ENCODE data around the gene OR6K6. TPM values are rescaled to one million over a fixed set of nuclear protein-coding genes. Genes with fewer than 3 reads are reported as not detected.

Gene OR6K6
- total RNA-seq, result not detected

GRCh38 chr1:158754420-158754819 is at the start of gene OR6K6:
OR6K6 (plus strand) TSS chr1:158754720; CDS start chr1:158754888, 168 bp downstream.
- DNase-seq, result no peak

GRCh38 chr1:158706096-158706495 is 48.4 kb upstream of the OR6K6 start:
- no peak for DNase-seq

GRCh38 chr1:158711098-158711497 is 43.4 kb upstream of the OR6K6 start:
- no peak for DNase-seq

GRCh38 chr1:158714754-158715153 is 39.8 kb upstream of the OR6K6 start:
- DNase-seq, result no peak

- DNase-seq, result no peak
Measured at GRCh38 chr1:158716335-158716734, 38.2 kb upstream of the OR6K6 start.

- DNase-seq, result no peak
Measured at GRCh38 chr1:158717344-158717743, 37.2 kb upstream of the OR6K6 start.

- no peak for DNase-seq
Measured at GRCh38 chr1:158719664-158720063, 34.9 kb upstream of the OR6K6 start.

- no peak for DNase-seq
Measured at GRCh38 chr1:158720620-158721019, 33.9 kb upstream of the OR6K6 start, which contains the start of gene OR6K3. OR6K3 (minus strand) TSS chr1:158720720; CDS start chr1:158718115, 2,605 bp downstream.

GRCh38 chr1:158724442-158724841 is 30.1 kb upstream of the OR6K6 start:
- DNase-seq, result no peak

GRCh38 chr1:158728510-158729225 is 25.9 kb upstream of the OR6K6 start:
- DNase-seq, result no peak

GRCh38 chr1:158730453-158730852 is 24.1 kb upstream of the OR6K6 start:
- no peak for DNase-seq

GRCh38 chr1:158731707-158732106 is 22.8 kb upstream of the OR6K6 start:
- no peak for DNase-seq

GRCh38 chr1:158732524-158732923 is 22.0 kb upstream of the OR6K6 start:
- no peak for DNase-seq

- no peak for DNase-seq
Measured at GRCh38 chr1:158735848-158736247, 18.7 kb upstream of the OR6K6 start.

GRCh38 chr1:158752155-158752712 is 2.3 kb upstream of the OR6K6 start:
- no peak for DNase-seq

GRCh38 chr1:158771950-158772866 is 17.7 kb downstream of the OR6K6 start, which contains the start of gene OR6N1:
OR6N1 (minus strand) TSS chr1:158772195; CDS start chr1:158766682, 5,513 bp downstream.
- DNase-seq, result no peak

GRCh38 chr1:158781104-158781503 is 26.6 kb downstream of the OR6K6 start, which contains the start of gene OR6N2:
OR6N2 (minus strand) TSS chr1:158781204; CDS start chr1:158777635, 3,569 bp downstream.
- no peak for DNase-seq

GRCh38 chr1:158793604-158794003 is 39.1 kb downstream of the OR6K6 start:
- DNase-seq, result no peak

GRCh38 chr1:158794247-158794646 is 39.7 kb downstream of the OR6K6 start:
- DNase-seq, result no peak

GRCh38 chr1:158798531-158798930 is 44.0 kb downstream of the OR6K6 start:
- no peak for DNase-seq

GRCh38 chr1:158799689-158800088 is 45.2 kb downstream of the OR6K6 start:
- DNase-seq, result no peak

- no peak for DNase-seq
Measured at GRCh38 chr1:158800526-158800925, 46.0 kb downstream of the OR6K6 start.

- no peak for DNase-seq
Measured at GRCh38 chr1:158801396-158801795, 46.9 kb downstream of the OR6K6 start.
